Activated naive CD8-positive, alpha-beta T cell (primary cell): ENCODE measurements around the gene IDI2.

Source experiments
- H3K27ac Mint-ChIP-seq: one replicate; pipeline ENCODE4 v1.8.0; 2021; ENCODE audit warnings: mixed read lengths
- H3K27me3 Mint-ChIP-seq: one replicate; pipeline ENCODE4 v1.8.0; 2021; ENCODE audit warnings: mixed read lengths
- H3K36me3 Mint-ChIP-seq: one replicate; pipeline ENCODE4 v1.8.0; 2021; ENCODE audit warnings: mixed read lengths
- H3K4me1 Mint-ChIP-seq: one replicate; pipeline ENCODE4 v1.8.0; 2021; ENCODE audit warnings: low read depth, mixed read lengths
- H3K4me3 Mint-ChIP-seq: one replicate; pipeline ENCODE4 v1.8.0; 2021; ENCODE audit warnings: mild to moderate bottlenecking, mixed read lengths
- H3K9me3 Mint-ChIP-seq: one replicate; pipeline ENCODE4 v1.8.0; 2021; ENCODE audit warnings: low read depth, mixed read lengths

The IDI2 gene

GRCh38 chr10:969473-970150, 56.0 kb downstream of the IDI2 start:
- Mint-ChIP-seq H3K4me3 (no peak overlapping the region), H3K27me3 (peaks cover 4% of the 10 kb centered on the region), H3K36me3 (no peaks in the 10 kb centered on the region), H3K9me3 (no peaks in the 10 kb centered on the region), H3K4me1 (peaks cover 9% of the 10 kb centered on the region), H3K27ac (no peak overlapping the region)
